NT2/D1 (cell line): Measurements from ENCODE around the gene UCP1.

Source experiments
- SUZ12 ChIP-seq: IDR thresholded peaks from 2 replicates; pipeline ENCODE4 v1.6.1; 2011; ENCODE audit not compliant: insufficient read length, insufficient read depth; ENCODE audit errors: extremely low read depth
- YY1 ChIP-seq: IDR thresholded peaks from 2 replicates; pipeline ENCODE4 v1.6.1; 2011; ENCODE audit not compliant: insufficient read length, insufficient read depth

- TF ChIP-seq SUZ12 (no peak), YY1 (no peak)
These were observed 26.3 kb upstream of the UCP1 start for GRCh38 chr4:140595065-140595464.
